ENCODE data around the gene SLC2A14. TPM values are rescaled to one million over a fixed set of nuclear protein-coding genes. Genes with fewer than 3 reads are reported as not detected.
"Not testable (repeated sequence)": the region's sequence is repeated elsewhere in the genome, so short reads cannot be mapped to it uniquely, and the experiment has no call there.

Gene SLC2A14
- not detected for total RNA-seq

- H3K9me3 ChIP-seq, result no peaks in the 10 kb centered on the region
Measured at GRCh38 chr12:7872566-7873319, at the start of gene SLC2A14. SLC2A14 (minus strand) TSS chr12:7872915; CDS start chr12:7869880, 3,035 bp downstream.

GRCh38 chr12:7921181-7921580, 48.5 kb upstream of the SLC2A14 start:
- H3K4me1 ChIP-seq; H3K27ac ChIP-seq; H3K9me3 ChIP-seq; intact Hi-C loops (cut with DNase I); DNase-seq; H3K27me3 ChIP-seq; H3K4me3 ChIP-seq: not testable (repeated sequence)
- WGBS, 2 donors, result 72 to 81% methylated on average over 2 to 6 of the region's 12 CpGs
- peaks cover 0 to 63% (median 16%) of the 10 kb centered on the region in 3 donors for H3K36me3 ChIP-seq

More at GRCh38 chr12:7872566-7873319, at the start of gene SLC2A14:
- peak within 1 kb of the TSS in 2 of 4 donors; percentile 22 to 32 for H3K4me3 ChIP-seq
- no peak for DNase-seq
- H3K27ac ChIP-seq, result no peak within 1 kb of the TSS
- H3K4me1 ChIP-seq, result peaks cover 0 to 7% (median 0%) of the 10 kb centered on the region in 3 donors
- WGBS, 2 donors, result 56 to 61% methylated on average over 7 to 20 of the region's 65 CpGs
- H3K36me3 ChIP-seq, result no peaks in the 10 kb centered on the region
- intact Hi-C loops (cut with DNase I), result no loop called here
- TF ChIP-seq CTCF (IDR thresholded peaks at IDR 0.05) (no peak), POLR2A (IDR thresholded peaks at IDR 0.05) (no peak)
- peaks cover 0 to 44% (median 0%) of the 10 kb centered on the region in 4 donors for H3K27me3 ChIP-seq

- intact Hi-C loops (cut with DNase I); DNase-seq; H3K4me1 ChIP-seq: not testable (repeated sequence)
Measured at GRCh38 chr12:7918268-7918590, 45.5 kb upstream of the SLC2A14 start.

GRCh38 chr12:7917392-7918267, 44.9 kb upstream of the SLC2A14 start:
- TF ChIP-seq POLR2A (IDR thresholded peaks at IDR 0.05) (no peak), CTCF (IDR thresholded peaks at IDR 0.05) (no peak)
- intact Hi-C loops (cut with DNase I), result no loop called here
- Histone ChIP-seq H3K27ac (no peak overlapping the region), H3K9me3 (no peaks in the 10 kb centered on the region), H3K36me3 (peaks cover 0 to 36% (median 0%) of the 10 kb centered on the region in 3 donors), H3K27me3 (peaks cover 0 to 6% (median 0%) of the 10 kb centered on the region in 4 donors), H3K4me1 (no peaks in the 10 kb centered on the region), H3K4me3 (no peak overlapping the region)
- WGBS, 2 donors, result 92 to 93% methylated on average over 18 to 19 of the region's 19 CpGs
- no peak for DNase-seq

More at GRCh38 chr12:7918268-7918590, 45.5 kb upstream of the SLC2A14 start:
- 84 to 91% methylated on average over 6 to 7 of the region's 7 CpGs for WGBS, 2 donors
- H3K36me3 ChIP-seq, result peaks cover 0 to 42% (median 5%) of the 10 kb centered on the region in 3 donors
- not testable (repeated sequence) for H3K9me3 ChIP-seq, H3K4me3 ChIP-seq, H3K27ac ChIP-seq, H3K27me3 ChIP-seq

GRCh38 chr12:7916936-7917335, 44.2 kb upstream of the SLC2A14 start:
- H3K9me3 ChIP-seq, result no peaks in the 10 kb centered on the region
- no peaks in the 10 kb centered on the region for H3K4me1 ChIP-seq
- 80% methylated on average over 1 of the region's 1 CpG; no CpG with 5 or more reads in 1 of the 2 donors for WGBS, 2 donors
- no peak overlapping the region for H3K27ac ChIP-seq
- no peak for DNase-seq
- no peak overlapping the region for H3K4me3 ChIP-seq
- H3K36me3 ChIP-seq, result peaks cover 0 to 29% (median 0%) of the 10 kb centered on the region in 3 donors
- peaks cover 0 to 6% (median 0%) of the 10 kb centered on the region in 4 donors for H3K27me3 ChIP-seq
- intact Hi-C loops (cut with DNase I), result no loop called here
- TF ChIP-seq CTCF (IDR thresholded peaks at IDR 0.05) (no peak), POLR2A (IDR thresholded peaks at IDR 0.05) (no peak)
